ENCODE measurements around the gene KLF15. TPM values are rescaled to one million over a fixed set of nuclear protein-coding genes. Genes with fewer than 3 reads are reported as not detected.

KLF15 gene
- total and polyA plus RNA-seq, 2 of the 8 experiments (the other 6 are each of a cell fraction or from before 2014, with no cell fraction given): 15.7 to 19.5 TPM

DNA sequence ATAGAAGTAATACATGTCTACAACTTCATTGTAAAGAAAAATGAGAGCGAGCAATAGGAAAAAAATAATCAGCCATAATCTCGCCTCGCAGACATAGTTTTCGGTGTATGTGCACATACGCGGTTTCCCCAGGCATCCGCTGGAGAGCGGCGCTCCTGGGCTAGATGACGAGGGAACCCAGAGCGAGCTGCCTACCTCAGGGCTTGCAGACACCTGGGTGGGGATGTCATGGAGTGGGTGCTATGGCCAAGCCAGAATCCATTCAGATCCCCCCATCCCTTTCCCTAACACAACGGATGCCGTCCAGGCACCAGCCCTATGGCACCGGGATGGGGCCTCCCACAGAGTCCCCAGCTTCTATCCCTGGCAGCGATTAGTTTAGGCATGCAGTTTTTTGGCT is 33.0 kb upstream of the KLF15 start:
- Histone ChIP-seq H4K20me1 (replicated peaks in 1 of 2; ENCODE audit: control insufficient read depth in 1 of 2, insufficient read depth in 2 of 2, low read length in 2 of 2) (no peaks in the 10 kb centered on the region), H2AK5ac (ENCODE audit: low read depth, low read length) (no peak overlapping the region), H3K79me1 (ENCODE audit: low read depth, low read length) (no peaks in the 10 kb centered on the region), H3K9ac (replicated peaks in 1 of 4; ENCODE audit: extremely low read depth in 1 of 4, low read depth in 3 of 4, low read length in 3 of 4) (no peak overlapping the region), H2BK5ac (ENCODE audit: low read depth, low read length) (no peak overlapping the region), H3K27me3 (replicated peaks in 1 of 4; ENCODE audit: control insufficient read depth in 3 of 4, extremely low read depth in 1 of 4, insufficient read depth in 3 of 4, low read length in 3 of 4) (peaks cover 9 to 26% (median 23%) of the 10 kb centered on the region in 4 experiments), H4K8ac (ENCODE audit: extremely low read depth, insufficient read depth, low read length) (no peak overlapping the region), H3K9me3 (ENCODE audit: insufficient read depth in 2 of 2, low read depth in 1 of 2, low read length in 1 of 2) (no peaks in the 10 kb centered on the region), H3K4ac (replicated peaks; ENCODE audit: insufficient read length, low read depth, low read length) (no peak overlapping the region), H3K23ac (ENCODE audit: insufficient read length) (no peak overlapping the region), H2BK15ac (ENCODE audit: low read length) (no peak overlapping the region), H3K4me3 (ENCODE audit: extremely low read depth in 1 of 4, insufficient read depth in 2 of 4, low read depth in 3 of 4, low read length in 4 of 4) (no peak overlapping the region), H3K56ac (replicated peaks; ENCODE audit: insufficient read length, low read depth, low read length) (no peak overlapping the region), H3K18ac (ENCODE audit: extremely low read depth, low read length) (no peak overlapping the region), H2BK12ac (ENCODE audit: low read depth, low read length) (no peak overlapping the region), H2BK120ac (replicated peaks; ENCODE audit: low read depth, low read length) (no peak overlapping the region), H3K4me2 (ENCODE audit: insufficient read depth in 1 of 2, low read depth in 2 of 2, low read length in 2 of 2) (no peak overlapping the region), H3K27ac (ENCODE audit: low read depth, low read length) (no peak overlapping the region), H3K4me1 (replicated peaks in 1 of 4; ENCODE audit: control insufficient read depth in 3 of 4, insufficient read depth in 4 of 4, low read length in 3 of 4) (peaks cover 0 to 12% (median 4%) of the 10 kb centered on the region in 4 experiments; a peak in 4 of 7 replicates), H3K14ac (ENCODE audit: insufficient read length) (no peak overlapping the region), H3K23me2 (ENCODE audit: low read depth, low read length) (peaks cover 6% of the 10 kb centered on the region; the same call in 1 of the 2 replicates), H2BK20ac (ENCODE audit: low read length) (no peak overlapping the region), H3K79me2 (ENCODE audit: control insufficient read depth in 1 of 2, insufficient read depth in 2 of 2, low read length in 2 of 2) (no peaks in the 10 kb centered on the region), H4K91ac (replicated peaks; ENCODE audit: insufficient read length, low read length) (no peak overlapping the region), H4K5ac (ENCODE audit: insufficient read length, low read depth, low read length) (no peak overlapping the region), H3K36me3 (ENCODE audit: control insufficient read depth in 2 of 4, insufficient read depth in 4 of 4, low read length in 3 of 4) (no peaks in the 10 kb centered on the region), H2AFZ (ENCODE audit: low read length) (no peak overlapping the region)
- WGBS, 2 experiments (ENCODE audit: extremely low coverage in 1 of 2, insufficient coverage in 1 of 2, insufficient read length in 1 of 2, insufficient replicate concordance in 2 of 2, low coverage in 1 of 2, low lambda C conversion rate in 2 of 2, missing lambda C conversion rate in 1 of 2): 92% methylated on average over 15 of the region's 15 CpGs; no CpG with 5 or more reads in 1 of the 2 experiments
- no peak for FAIRE-seq
- ChIA-PET POLR2A (ENCODE audit: partially characterized antibody) (interaction anchor here (1.2 kb wide), 1 partner anchor 10 kb away, joined by 3 read pairs; no protein-coding TSS in a partner anchor), CTCF (ENCODE audit: partially characterized antibody) (interaction anchor here (0.7 to 5.2 kb wide), 16 partner anchors 9 to 263 kb away, joined by 3 to 35 read pairs (median 4); partner anchors contain the start of gene KLF15)
- TF ChIP-seq POLR2A (IDR thresholded peaks at IDR 0.05; ENCODE audit: control extremely low read depth in 1 of 2, low read depth in 2 of 2, low read length in 2 of 2) (no peak), CHD2 (IDR thresholded peaks at IDR 0.05; ENCODE audit: low read length) (no peak), SUZ12 (IDR thresholded peaks at IDR 0.05; ENCODE audit: low read length) (no peak)
- no peak for DNase-seq (ENCODE audit: low read depth in 1 of 2, low spot score in 2 of 2)

All from H1 (cell line).